GM12865 (cell line): ENCODE data around the gene ZNF662.
A peak's percentile ranks its signal among the peaks of the same experiment; 100 is the strongest.

Source experiments
- DNase-seq: peaks from one replicate; pipeline ENCODE4 v3.0.0; 2010; ENCODE audit warnings: low read depth
- H3K4me3 ChIP-seq: 2 replicates; pipeline ENCODE4 v1.5.1; 2011; ENCODE audit warnings: mild to moderate bottlenecking, low read depth, low read length, control low read depth
- TF ChIP-seq, protein P1 (sequence below): IDR thresholded peaks from 2 replicates; pipeline ENCODE4 v1.5.1; 2011; ENCODE audit warnings: low read length, control low read depth, low read depth, inconsistent platforms; ENCODE audit not compliant: insufficient read depth; ENCODE audit errors: missing control alignments

Gene ZNF662

DNA sequence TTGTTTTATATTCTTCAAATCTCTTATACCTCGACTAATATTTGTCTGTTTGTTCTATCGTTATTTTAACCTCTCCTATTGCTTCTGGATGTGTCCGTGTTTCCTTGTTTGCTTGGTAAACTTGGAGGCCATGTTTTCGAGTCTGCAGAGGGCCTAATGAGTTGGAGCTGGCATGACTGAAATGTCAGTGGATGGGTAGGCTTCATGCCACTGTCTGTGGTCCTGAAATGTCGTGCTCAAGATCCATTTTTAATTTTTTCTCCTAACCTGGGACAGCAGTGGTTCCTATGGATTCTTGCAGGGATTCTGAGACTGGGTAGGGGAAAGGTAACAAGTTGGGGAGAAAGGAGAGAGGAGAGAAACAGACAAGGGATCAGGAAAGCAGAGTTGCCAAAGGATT lies 54.3 kb downstream of the ZNF662 start:
- H3K4me3 ChIP-seq: no peak overlapping the region
- DNase-seq: no peak
- TF ChIP-seq, protein P1, sequence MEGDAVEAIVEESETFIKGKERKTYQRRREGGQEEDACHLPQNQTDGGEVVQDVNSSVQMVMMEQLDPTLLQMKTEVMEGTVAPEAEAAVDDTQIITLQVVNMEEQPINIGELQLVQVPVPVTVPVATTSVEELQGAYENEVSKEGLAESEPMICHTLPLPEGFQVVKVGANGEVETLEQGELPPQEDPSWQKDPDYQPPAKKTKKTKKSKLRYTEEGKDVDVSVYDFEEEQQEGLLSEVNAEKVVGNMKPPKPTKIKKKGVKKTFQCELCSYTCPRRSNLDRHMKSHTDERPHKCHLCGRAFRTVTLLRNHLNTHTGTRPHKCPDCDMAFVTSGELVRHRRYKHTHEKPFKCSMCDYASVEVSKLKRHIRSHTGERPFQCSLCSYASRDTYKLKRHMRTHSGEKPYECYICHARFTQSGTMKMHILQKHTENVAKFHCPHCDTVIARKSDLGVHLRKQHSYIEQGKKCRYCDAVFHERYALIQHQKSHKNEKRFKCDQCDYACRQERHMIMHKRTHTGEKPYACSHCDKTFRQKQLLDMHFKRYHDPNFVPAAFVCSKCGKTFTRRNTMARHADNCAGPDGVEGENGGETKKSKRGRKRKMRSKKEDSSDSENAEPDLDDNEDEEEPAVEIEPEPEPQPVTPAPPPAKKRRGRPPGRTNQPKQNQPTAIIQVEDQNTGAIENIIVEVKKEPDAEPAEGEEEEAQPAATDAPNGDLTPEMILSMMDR: no peak

DNA sequence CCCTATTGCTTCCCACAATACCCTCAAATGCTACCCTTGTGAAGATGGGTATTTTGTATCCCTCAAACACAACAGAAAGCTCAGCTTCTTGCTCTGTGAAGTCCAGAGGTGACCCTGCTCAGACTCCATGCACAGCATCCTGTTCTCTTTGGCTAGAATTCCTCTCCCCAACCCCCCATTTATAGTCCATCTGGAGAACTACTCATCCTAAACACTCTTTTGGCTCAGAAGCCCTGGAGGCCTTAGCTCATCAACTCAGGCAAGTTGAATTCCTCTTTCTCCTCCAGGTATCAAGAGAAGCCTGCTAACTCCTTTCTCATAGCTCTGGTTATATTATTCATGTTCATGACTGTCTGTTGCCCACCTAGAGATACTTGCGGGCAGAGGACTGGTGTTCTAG lies 54.8 kb downstream of the ZNF662 start:
- no peak overlapping the region for H3K4me3 ChIP-seq
- DNase-seq: no peak
- TF ChIP-seq, protein P1: no peak

DNA sequence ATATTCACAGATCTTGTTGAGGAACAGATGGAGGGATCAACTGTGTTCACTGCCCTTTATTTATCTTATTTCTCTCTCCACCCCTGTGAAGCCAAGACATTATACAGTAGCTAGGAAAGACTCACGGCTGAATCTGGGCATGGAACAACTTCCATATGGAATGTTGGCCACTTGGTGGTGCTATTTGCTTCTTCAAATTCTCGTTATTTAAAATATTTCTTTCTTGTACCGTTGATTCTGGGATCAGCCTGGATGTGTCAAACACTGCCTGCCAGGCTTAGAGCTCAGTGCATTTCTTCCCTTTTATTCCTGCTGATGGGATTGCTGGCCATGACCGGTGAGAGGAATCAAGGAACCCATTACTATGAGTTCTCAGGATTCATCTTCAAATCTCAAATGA lies 55.7 kb downstream of the ZNF662 start:
- TF ChIP-seq, protein P1: peak; percentile 33
- DNase-seq: peak; percentile 28

DNA sequence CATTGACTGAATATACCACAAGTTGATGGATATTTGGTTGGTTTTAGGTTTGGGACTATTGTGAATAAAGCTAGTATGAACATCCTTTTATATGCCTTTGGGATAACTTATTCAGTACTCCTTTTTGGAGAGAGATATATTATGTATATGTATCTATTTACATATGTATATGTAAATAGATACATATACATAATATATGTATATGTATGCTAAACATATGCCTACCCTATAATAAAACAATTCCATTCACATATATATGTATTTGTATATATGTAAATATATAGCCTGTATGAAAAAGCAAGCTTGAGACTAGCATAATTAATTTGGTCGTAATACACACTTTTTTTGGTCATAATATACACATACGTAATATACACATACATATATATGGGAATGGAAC lies 57.3 kb downstream of the ZNF662 start:
- no peak overlapping the region for H3K4me3 ChIP-seq
- no peak for DNase-seq
- TF ChIP-seq, protein P1: no peak

More for the DNA sequence above, 55.7 kb downstream of the ZNF662 start:
- H3K4me3 ChIP-seq: no peak overlapping the region

DNA sequence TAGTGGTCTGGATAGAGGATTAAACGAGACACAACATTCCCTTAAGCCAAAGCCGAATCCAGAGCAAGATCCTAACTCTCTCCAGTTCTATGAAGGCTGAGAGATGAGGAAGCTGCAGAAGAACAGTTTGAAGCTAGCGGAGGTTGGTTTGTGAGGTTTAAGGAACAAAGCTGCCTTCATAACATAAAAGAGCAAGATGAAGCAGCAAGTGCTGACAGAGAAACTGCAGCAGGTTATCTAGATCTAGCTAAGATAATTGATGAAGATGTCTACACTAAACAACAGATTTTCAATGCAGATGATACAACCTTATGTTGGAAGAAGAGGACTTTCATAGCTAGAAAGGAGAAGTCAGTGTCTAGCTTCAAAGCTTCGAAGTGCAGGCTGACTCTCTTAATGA lies 58.3 kb downstream of the ZNF662 start:
- DNase-seq: no peak
- TF ChIP-seq, protein P1: no peak

More for the DNA sequence above, 58.3 kb downstream of the ZNF662 start:
- no peak overlapping the region for H3K4me3 ChIP-seq
